CD4-positive, alpha-beta T cell (primary cell): ENCODE measurements around the gene TSPAN9. TPM values are rescaled to one million over a fixed set of nuclear protein-coding genes. Genes with fewer than 3 reads are reported as not detected.

Experiments used
- ATAC-seq: fragments of 200-7000 bp; cut with Tn5 transposase; one replicate; pipeline ENCODE4 v1.10.0; 2022; ENCODE audit warnings: mild to moderate bottlenecking; ENCODE audit not compliant: poor library complexity
- CTCF ChIA-PET: fragments of 350-600 bp; sonication (Branson Sonifier 250); formaldehyde crosslinking; loops from one replicate; lab custom pipeline; 2021; ENCODE audit warnings: antibody characterized with exemption, inconsistent platforms; lab: Charles Lee
- POLR2A ChIA-PET: fragments of 350-600 bp; sonication (Branson Sonifier 250); formaldehyde crosslinking; loops from one replicate; lab custom pipeline; 2021; ENCODE audit warnings: antibody characterized with exemption, inconsistent platforms; lab: Charles Lee
- DNase-seq, 14 experiments: peaks; one replicate each; pipeline ENCODE4 v3.0.0-alpha.2; 2013 to 2020; ENCODE audit warnings: mixed read lengths in 2 of 14
- H3K27ac ChIP-seq, 2 donors: one replicate each; pipeline versions ENCODE4 v1.5.1 to v1.7.0; 2013; ENCODE audit warnings: low read length in 2 of 2, low read depth in 1 of 2, mild to moderate bottlenecking in 1 of 2
- H3K27me3 ChIP-seq, 2 experiments: 1 replicate in 1 of 2; 2 replicates in 1 of 2; pipeline versions ENCODE4 v1.6.1 to v1.7.0; 2013; ENCODE audit warnings: low read length in 2 of 2, control low read depth in 1 of 2, mild to moderate bottlenecking in 1 of 2, moderate library complexity in 1 of 2; ENCODE audit not compliant: insufficient read depth in 2 of 2, control insufficient read depth in 1 of 2
- H3K36me3 ChIP-seq: one replicate; pipeline ENCODE4 v1.6.1; 2013; ENCODE audit warnings: low read length, control low read depth; ENCODE audit not compliant: insufficient read depth
- H3K4me1 ChIP-seq: one replicate; pipeline ENCODE4 v1.6.1; 2013; ENCODE audit warnings: low read length, control low read depth; ENCODE audit not compliant: insufficient read depth
- H3K4me3 ChIP-seq: one replicate; pipeline ENCODE4 v1.5.1; 2013; ENCODE audit warnings: mild to moderate bottlenecking, low read length, moderate library complexity
- H3K9me3 ChIP-seq, 2 experiments: 1 replicate in 1 of 2; 2 replicates in 1 of 2; pipeline versions ENCODE4 v1.6.1 to v1.7.0; 2013; ENCODE audit warnings: low read length in 2 of 2, mild to moderate bottlenecking in 2 of 2, control low read depth in 1 of 2, moderate library complexity in 1 of 2; ENCODE audit not compliant: control insufficient read depth in 1 of 2, insufficient read depth in 1 of 2
- H3K27ac Mint-ChIP-seq: one replicate; pipeline ENCODE4 v1.8.0; 2020; ENCODE audit warnings: mixed read lengths
- H3K27me3 Mint-ChIP-seq: one replicate; pipeline ENCODE4 v1.8.0; 2021; ENCODE audit warnings: mixed read lengths
- H3K36me3 Mint-ChIP-seq: one replicate; pipeline ENCODE4 v1.8.0; 2021; ENCODE audit warnings: low read depth, mixed read lengths
- H3K4me1 Mint-ChIP-seq: one replicate; pipeline ENCODE4 v1.8.0; 2021; ENCODE audit warnings: low read depth, mixed read lengths
- H3K4me3 Mint-ChIP-seq: one replicate; pipeline ENCODE4 v1.8.0; 2020; ENCODE audit warnings: mild to moderate bottlenecking, mixed read lengths
- H3K9me3 Mint-ChIP-seq: one replicate; pipeline ENCODE4 v1.8.0; 2020; ENCODE audit warnings: mixed read lengths
- intact Hi-C, 2 experiments: fragments of 100-400 bp; cut with DNase I in 1 of 2; cut with micrococcal nuclease in 1 of 2; formaldehyde crosslinking; loops; one replicate each; pipeline versions ENCODE4 v1.15.1 to v1.9.0; 2023 to 2025; cut with DNase I, micrococcal nuclease
- total RNA-seq, 174 experiments: library from RNA in 2 of 174; stranded (reverse) in 2 of 174; gene quantifications; one replicate each; pipeline ENCODE4 v1.2.3 and lab custom pipeline; 2021 to 2026
- TF ChIP-seq, protein P1 (sequence below): fragments of 200-600 bp; IDR thresholded peaks from one replicate; pipeline ENCODE4 v1.8.0; 2022; ENCODE audit warnings: antibody characterized with exemption, mild to moderate bottlenecking

Gene TSPAN9
- total RNA-seq, 2 experiments from 2014 or later = 0.82 to 1.3 TPM

DNA sequence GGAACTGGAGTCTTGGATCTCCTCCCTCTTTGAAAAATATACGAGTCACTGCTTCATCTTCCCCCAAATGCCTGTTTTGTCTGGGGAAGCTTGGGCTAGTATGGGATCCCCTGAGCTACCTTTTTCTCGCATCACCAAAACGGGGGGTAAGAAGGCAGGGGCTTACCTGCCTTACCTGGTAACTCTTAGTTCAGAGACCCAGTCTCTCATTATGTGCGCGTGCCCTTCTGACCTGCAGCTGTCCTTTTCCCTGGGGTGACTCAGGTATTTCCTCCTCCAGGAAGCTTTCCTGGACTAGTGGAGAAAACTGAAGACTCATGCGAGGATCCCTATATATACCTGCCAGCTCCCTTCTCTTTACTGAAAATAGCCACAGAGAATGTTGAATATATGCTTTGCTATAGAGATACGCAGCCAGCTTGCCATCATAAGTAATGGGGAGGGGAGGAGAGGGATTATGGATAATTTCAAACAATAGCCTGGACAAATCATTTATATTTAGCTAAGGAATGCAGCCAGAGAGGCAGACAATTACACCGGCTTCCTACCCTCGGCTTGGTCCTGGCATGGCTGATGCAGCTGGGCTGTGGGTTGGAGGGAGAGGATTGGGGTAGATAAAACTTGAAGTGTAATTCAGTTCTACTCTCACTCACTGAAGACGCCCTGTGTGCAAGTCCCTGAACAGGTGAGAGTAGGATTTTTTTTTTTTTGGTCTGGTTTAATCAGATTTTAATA, 1.1 kb downstream of the TSPAN9 start:
- peak overlapping the region; percentile 19 for H3K27ac Mint-ChIP-seq
- H3K4me3 ChIP-seq = peak overlapping the region; percentile 59
- POLR2A ChIA-PET = no interaction called here

DNA sequence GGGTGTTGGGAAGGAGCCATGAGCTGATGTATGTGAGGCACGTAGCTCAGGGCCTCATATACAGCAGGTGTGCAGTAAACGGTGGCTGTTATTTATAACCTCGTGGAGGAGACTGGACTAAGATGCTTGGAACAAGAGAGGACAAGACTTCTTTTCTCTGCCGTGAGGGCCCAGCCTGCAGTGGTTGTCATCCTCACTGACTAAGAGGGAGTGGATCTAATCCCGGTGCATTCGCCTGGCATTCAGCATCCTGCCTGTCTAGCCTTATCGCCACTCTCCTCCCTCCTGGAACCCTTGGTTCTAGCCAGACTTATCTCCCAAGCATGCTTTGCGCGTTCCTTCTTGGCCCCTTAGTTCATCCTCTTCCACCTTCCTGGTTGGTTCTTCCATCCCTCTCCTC, 3.9 kb downstream of the TSPAN9 start:
- no peaks in the 10 kb centered on the region for H3K27me3 ChIP-seq
- no peak overlapping the region for H3K27ac Mint-ChIP-seq
- H3K27me3 Mint-ChIP-seq = no peaks in the 10 kb centered on the region
- H3K4me1 Mint-ChIP-seq = peaks cover 8% of the 10 kb centered on the region
- no peak overlapping the region for H3K4me3 ChIP-seq
- ATAC-seq (no peak), DNase-seq (no peak)
- no peaks in the 10 kb centered on the region for H3K36me3 ChIP-seq
- peaks cover 23% of the 10 kb centered on the region for H3K4me1 ChIP-seq
- CTCF ChIA-PET = no interaction called here
- H3K4me3 Mint-ChIP-seq = no peak overlapping the region
- intact Hi-C loops = loop anchor here in 1 of 2 experiments (5.0 to 10.0 kb wide), 2 partner anchors 384 to 674 kb away; partner anchors contain the start of gene CRACR2A
- H3K9me3 ChIP-seq = no peaks in the 10 kb centered on the region
- TF ChIP-seq, protein P1, sequence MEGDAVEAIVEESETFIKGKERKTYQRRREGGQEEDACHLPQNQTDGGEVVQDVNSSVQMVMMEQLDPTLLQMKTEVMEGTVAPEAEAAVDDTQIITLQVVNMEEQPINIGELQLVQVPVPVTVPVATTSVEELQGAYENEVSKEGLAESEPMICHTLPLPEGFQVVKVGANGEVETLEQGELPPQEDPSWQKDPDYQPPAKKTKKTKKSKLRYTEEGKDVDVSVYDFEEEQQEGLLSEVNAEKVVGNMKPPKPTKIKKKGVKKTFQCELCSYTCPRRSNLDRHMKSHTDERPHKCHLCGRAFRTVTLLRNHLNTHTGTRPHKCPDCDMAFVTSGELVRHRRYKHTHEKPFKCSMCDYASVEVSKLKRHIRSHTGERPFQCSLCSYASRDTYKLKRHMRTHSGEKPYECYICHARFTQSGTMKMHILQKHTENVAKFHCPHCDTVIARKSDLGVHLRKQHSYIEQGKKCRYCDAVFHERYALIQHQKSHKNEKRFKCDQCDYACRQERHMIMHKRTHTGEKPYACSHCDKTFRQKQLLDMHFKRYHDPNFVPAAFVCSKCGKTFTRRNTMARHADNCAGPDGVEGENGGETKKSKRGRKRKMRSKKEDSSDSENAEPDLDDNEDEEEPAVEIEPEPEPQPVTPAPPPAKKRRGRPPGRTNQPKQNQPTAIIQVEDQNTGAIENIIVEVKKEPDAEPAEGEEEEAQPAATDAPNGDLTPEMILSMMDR = no peak
- POLR2A ChIA-PET = no interaction called here
- H3K36me3 Mint-ChIP-seq = no peaks in the 10 kb centered on the region
- H3K9me3 Mint-ChIP-seq = no peaks in the 10 kb centered on the region
- no peak overlapping the region for H3K27ac ChIP-seq

More for the DNA sequence above, 1.1 kb downstream of the TSPAN9 start:
- Histone ChIP-seq H3K9me3 (no peaks in the 10 kb centered on the region), H3K4me1 (peaks cover 23% of the 10 kb centered on the region), H3K27me3 (peaks cover 0 to 3% of the 10 kb centered on the region in 2 experiments), H3K36me3 (no peaks in the 10 kb centered on the region), H3K27ac (no peak overlapping the region)
- Mint-ChIP-seq H3K9me3 (no peaks in the 10 kb centered on the region), H3K4me1 (peaks cover 12% of the 10 kb centered on the region), H3K36me3 (no peaks in the 10 kb centered on the region), H3K4me3 (peak overlapping the region; percentile 87), H3K27me3 (peaks cover 4% of the 10 kb centered on the region)
- TF ChIP-seq, protein P1 = no peak
- CTCF ChIA-PET = interaction anchor here (0.6 kb wide), 1 partner anchor 1030 kb away, joined by 3 read pairs; no protein-coding TSS in a partner anchor
- no peak for DNase-seq
- intact Hi-C loops = loop anchor here in 1 of 2 experiments (5.0 to 10.0 kb wide), 3 partner anchors 201 to 1244 kb away; partner anchors contain the start of genes FKBP4, FOXM1, RHNO1 and TIGAR
- ATAC-seq = no peak

DNA sequence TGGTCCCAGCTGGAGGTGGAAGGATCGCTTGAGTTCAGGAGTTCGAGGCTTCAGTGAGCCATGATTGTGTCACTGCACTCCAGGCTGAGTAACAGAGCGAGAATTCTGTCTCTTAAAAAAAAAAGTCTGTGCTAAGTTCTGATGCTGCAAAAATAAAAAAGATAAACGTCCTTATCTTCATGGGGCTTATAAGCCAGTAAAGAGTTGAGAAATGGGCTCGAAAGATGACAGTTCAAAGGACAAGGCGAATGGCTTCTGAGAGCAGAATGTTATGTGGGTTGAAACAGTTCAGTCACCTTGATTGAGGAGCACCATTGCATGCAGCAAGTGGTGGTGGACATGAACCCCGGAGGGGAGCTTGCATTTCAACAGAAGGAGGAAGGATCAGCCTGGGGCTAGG, 4.7 kb downstream of the TSPAN9 start:
- H3K27me3 Mint-ChIP-seq = no peaks in the 10 kb centered on the region
- ATAC-seq (no peak), DNase-seq (no peak)
- no peak overlapping the region for H3K4me3 Mint-ChIP-seq
- no peaks in the 10 kb centered on the region for H3K9me3 Mint-ChIP-seq
- H3K36me3 Mint-ChIP-seq = no peaks in the 10 kb centered on the region
- Histone ChIP-seq H3K27me3 (no peaks in the 10 kb centered on the region), H3K4me3 (no peak overlapping the region), H3K36me3 (no peaks in the 10 kb centered on the region), H3K9me3 (no peaks in the 10 kb centered on the region), H3K27ac (no peak overlapping the region), H3K4me1 (peaks cover 15% of the 10 kb centered on the region)
- H3K27ac Mint-ChIP-seq = no peak overlapping the region
- ChIA-PET POLR2A (no interaction called here), CTCF (interaction anchor here (1.1 kb wide), 1 partner anchor 8 kb away, joined by 4 read pairs; no protein-coding TSS in a partner anchor)
- intact Hi-C loops = loop anchor here in 1 of 2 experiments (5.0 to 10.0 kb wide), 2 partner anchors 385 to 673 kb away; partner anchors contain the start of gene CRACR2A
- TF ChIP-seq, protein P1 = no peak
- H3K4me1 Mint-ChIP-seq = peaks cover 8% of the 10 kb centered on the region
